Astrocyte (in vitro differentiated cells and primary cell): ENCODE data around the gene ARFGEF2. TPM values are rescaled to one million over a fixed set of nuclear protein-coding genes. Genes with fewer than 3 reads are reported as not detected.

Source experiments
- DNase-seq: peaks from one replicate; pipeline ENCODE4 v3.0.0-alpha.2; 2010; ENCODE audit warnings: low read depth
- FAIRE-seq: peaks from 2 replicates; lab custom pipeline; 2011; peaks lifted over from hg19 to GRCh38; lab: Jason Lieb, UNC
- H2AFZ ChIP-seq: 2 replicates; pipeline ENCODE4 v1.6.0; 2012; ENCODE audit warnings: low read depth, low read length, inconsistent platforms
- H3K27ac ChIP-seq: 2 replicates; pipeline ENCODE4 v1.5.1; 2011; ENCODE audit warnings: low read depth, low read length, inconsistent platforms
- H3K27me3 ChIP-seq: 2 replicates; pipeline ENCODE4 v1.6.0; 2011; ENCODE audit warnings: low read length, inconsistent platforms; ENCODE audit not compliant: insufficient read depth
- H3K36me3 ChIP-seq: 2 replicates; pipeline ENCODE4 v1.5.1; 2011; ENCODE audit warnings: low read length, inconsistent platforms; ENCODE audit not compliant: insufficient read depth
- H3K4me1 ChIP-seq: 2 replicates; pipeline ENCODE4 v1.5.1; 2011; ENCODE audit warnings: low read length, inconsistent platforms; ENCODE audit not compliant: insufficient read depth
- H3K4me2 ChIP-seq: 2 replicates; pipeline ENCODE4 v1.6.0; 2012; ENCODE audit warnings: low read length, inconsistent platforms
- H3K4me3 ChIP-seq: 2 replicates; pipeline ENCODE4 v1.5.1; 2011; ENCODE audit warnings: low read depth, mild to moderate bottlenecking, low read length, inconsistent platforms; ENCODE audit not compliant: insufficient read depth
- H3K79me2 ChIP-seq: 2 replicates; pipeline ENCODE4 v1.6.0; 2012; ENCODE audit warnings: mild to moderate bottlenecking, low read length, inconsistent platforms; ENCODE audit not compliant: insufficient read depth
- H3K9ac ChIP-seq: 2 replicates; pipeline ENCODE4 v1.6.0; 2012; ENCODE audit warnings: mild to moderate bottlenecking, low read length, inconsistent platforms
- H3K9me3 ChIP-seq: 2 replicates; pipeline ENCODE4 v1.5.1; 2012; ENCODE audit warnings: low read depth, mild to moderate bottlenecking, low read length, inconsistent platforms; ENCODE audit not compliant: insufficient read depth
- H4K20me1 ChIP-seq: 2 replicates; pipeline ENCODE4 v1.6.0; 2012; ENCODE audit warnings: low read length, inconsistent platforms; ENCODE audit not compliant: insufficient read depth
- H3K27ac Mint-ChIP-seq: one replicate; pipeline ENCODE4 v1.8.0; 2021; ENCODE audit warnings: mild to moderate bottlenecking, mixed read lengths; ENCODE audit not compliant: unreplicated experiment
- H3K27me3 Mint-ChIP-seq: one replicate; pipeline ENCODE4 v1.8.0; 2021; ENCODE audit warnings: low read depth, mixed read lengths; ENCODE audit not compliant: unreplicated experiment
- H3K36me3 Mint-ChIP-seq: one replicate; pipeline ENCODE4 v1.8.0; 2021; ENCODE audit warnings: low read depth, mixed read lengths; ENCODE audit not compliant: unreplicated experiment
- H3K4me1 Mint-ChIP-seq: one replicate; pipeline ENCODE4 v1.8.0; 2021; ENCODE audit warnings: low read depth, mixed read lengths; ENCODE audit not compliant: unreplicated experiment
- H3K4me3 Mint-ChIP-seq: one replicate; pipeline ENCODE4 v1.8.0; 2021; ENCODE audit warnings: mild to moderate bottlenecking, moderate library complexity, mixed read lengths; ENCODE audit not compliant: unreplicated experiment
- H3K9me3 Mint-ChIP-seq: one replicate; pipeline ENCODE4 v1.8.0; 2021; ENCODE audit warnings: mild to moderate bottlenecking, mixed read lengths; ENCODE audit not compliant: unreplicated experiment
- CTCF ChIP-seq: IDR thresholded peaks from 2 replicates; pipeline ENCODE4 v1.5.1; 2011; ENCODE audit warnings: low read depth, mild to moderate bottlenecking, inconsistent platforms, low read length, moderate library complexity; ENCODE audit not compliant: insufficient read depth
- EZH2 ChIP-seq: IDR thresholded peaks from 2 replicates; pipeline ENCODE4 v1.6.1; 2012; ENCODE audit warnings: mild to moderate bottlenecking, low read length, inconsistent platforms; ENCODE audit not compliant: insufficient read depth
- total RNA-seq: library from RNA; stranded (reverse); gene quantifications from 2 replicates; pipeline ENCODE4 v1.2.1, GENCODE V29; 2021

ARFGEF2 gene
- total RNA-seq, 1 donor from 2014 or later, result 28.2 TPM

DNA sequence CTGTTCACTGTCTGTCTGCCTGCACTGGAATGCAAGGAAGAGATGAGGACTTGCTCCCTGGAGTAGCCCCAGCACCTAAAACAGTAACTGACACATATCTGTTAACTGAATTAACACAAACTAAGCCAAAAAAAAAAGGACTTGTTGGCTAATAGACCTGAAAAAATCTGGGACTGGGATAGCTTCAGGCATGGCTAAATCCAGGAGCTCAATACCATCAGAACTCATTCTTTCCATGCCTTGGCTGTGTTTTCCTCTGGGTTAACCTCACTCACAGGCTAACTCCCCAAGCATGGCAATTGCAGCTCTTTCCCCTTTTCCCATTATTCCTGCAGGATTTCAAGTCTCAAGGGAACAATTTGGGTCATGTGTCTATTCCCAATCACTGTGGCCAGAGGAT is 21.6 kb upstream of the ARFGEF2 start:
- peaks cover 31% of the 10 kb centered on the region for H3K27me3 Mint-ChIP-seq
- Histone ChIP-seq H3K79me2 (no peaks in the 10 kb centered on the region), H3K4me1 (peaks cover 8% of the 10 kb centered on the region), H3K36me3 (no peaks in the 10 kb centered on the region), H3K27me3 (peaks cover 10% of the 10 kb centered on the region), H3K9ac (no peak overlapping the region), H3K27ac (no peak overlapping the region), H3K9me3 (no peaks in the 10 kb centered on the region), H3K4me3 (no peak overlapping the region), H2AFZ (no peak overlapping the region), H3K4me2 (no peak overlapping the region), H4K20me1 (no peaks in the 10 kb centered on the region)
- TF ChIP-seq CTCF (no peak), EZH2 (no peak)
- H3K4me3 Mint-ChIP-seq, result no peak overlapping the region
- peaks cover 2% of the 10 kb centered on the region for H3K9me3 Mint-ChIP-seq
- no peak overlapping the region for H3K27ac Mint-ChIP-seq
- FAIRE-seq (no peak), DNase-seq (no peak)
- peaks cover 12% of the 10 kb centered on the region for H3K4me1 Mint-ChIP-seq
- H3K36me3 Mint-ChIP-seq, result no peaks in the 10 kb centered on the region

GRCh38 chr20:48901326-48901725 is 20.2 kb upstream of the ARFGEF2 start:
- Histone ChIP-seq H4K20me1 (no peaks in the 10 kb centered on the region), H3K79me2 (no peaks in the 10 kb centered on the region), H2AFZ (no peak overlapping the region), H3K9ac (no peak overlapping the region), H3K9me3 (no peaks in the 10 kb centered on the region), H3K4me2 (no peak overlapping the region), H3K4me3 (no peak overlapping the region), H3K27ac (no peak overlapping the region), H3K27me3 (peaks cover 10% of the 10 kb centered on the region), H3K36me3 (no peaks in the 10 kb centered on the region), H3K4me1 (peaks cover 8% of the 10 kb centered on the region)
- H3K9me3 Mint-ChIP-seq, result peaks cover 2% of the 10 kb centered on the region
- DNase-seq (no peak), FAIRE-seq (no peak)
- peaks cover 33% of the 10 kb centered on the region for H3K27me3 Mint-ChIP-seq
- no peak overlapping the region for H3K27ac Mint-ChIP-seq
- H3K4me3 Mint-ChIP-seq, result no peak overlapping the region
- no peaks in the 10 kb centered on the region for H3K36me3 Mint-ChIP-seq
- no peak for TF ChIP-seq EZH2
- TF ChIP-seq CTCF, result no peak
- peaks cover 12% of the 10 kb centered on the region for H3K4me1 Mint-ChIP-seq

GRCh38 chr20:48903705-48904104 is 17.8 kb upstream of the ARFGEF2 start:
- H3K36me3 Mint-ChIP-seq, result no peaks in the 10 kb centered on the region
- no peak overlapping the region for H3K27ac Mint-ChIP-seq
- H3K4me3 Mint-ChIP-seq, result no peak overlapping the region
- Histone ChIP-seq H3K4me3 (no peak overlapping the region), H4K20me1 (no peaks in the 10 kb centered on the region), H3K27me3 (peaks cover 10% of the 10 kb centered on the region), H3K4me1 (no peaks in the 10 kb centered on the region), H2AFZ (no peak overlapping the region), H3K27ac (no peak overlapping the region), H3K9ac (no peak overlapping the region), H3K79me2 (no peaks in the 10 kb centered on the region), H3K4me2 (no peak overlapping the region), H3K9me3 (peaks cover under 1% of the 10 kb centered on the region), H3K36me3 (no peaks in the 10 kb centered on the region)
- TF ChIP-seq EZH2 (no peak), CTCF (no peak)
- FAIRE-seq (no peak), DNase-seq (no peak)
- H3K4me1 Mint-ChIP-seq, result peaks cover 3% of the 10 kb centered on the region
- H3K9me3 Mint-ChIP-seq, result peaks cover 2% of the 10 kb centered on the region
- H3K27me3 Mint-ChIP-seq, result peaks cover 33% of the 10 kb centered on the region
